H9 (cell line): ENCODE results near the gene COMMD10. TPM values are rescaled to one million over a fixed set of nuclear protein-coding genes. Genes with fewer than 3 reads are reported as not detected.

ENCODE experiments used
- DNase-seq: peaks from one replicate; pipeline ENCODE4 v3.0.0-alpha.2; 2017
- H2AFZ ChIP-seq: one replicate; pipeline ENCODE4 v1.6.1; 2013; ENCODE audit warnings: mild to moderate bottlenecking, low read length, control low read depth, moderate library complexity
- H2AK5ac ChIP-seq: 2 replicates; pipeline ENCODE4 v1.6.1; 2013; ENCODE audit warnings: low read length, control low read depth, mixed read lengths; ENCODE audit not compliant: insufficient read length
- H2BK120ac ChIP-seq: one replicate; pipeline ENCODE4 v1.6.1; 2013; ENCODE audit warnings: low read depth, mild to moderate bottlenecking, low read length, control low read depth, inconsistent platforms; ENCODE audit not compliant: poor library complexity, severe bottlenecking
- H2BK12ac ChIP-seq: 2 replicates; pipeline ENCODE4 v1.6.1; 2013; ENCODE audit warnings: low read length, control low read depth, mixed read lengths, low read depth; ENCODE audit not compliant: insufficient read length
- H2BK15ac ChIP-seq: 2 replicates; pipeline ENCODE4 v1.6.1; 2013; ENCODE audit warnings: low read depth, low read length, control low read depth
- H2BK20ac ChIP-seq: one replicate; pipeline ENCODE4 v1.6.1; 2013; ENCODE audit warnings: low read depth, mild to moderate bottlenecking, low read length, control low read depth, inconsistent platforms; ENCODE audit not compliant: poor library complexity, severe bottlenecking
- H2BK5ac ChIP-seq: 2 replicates; pipeline ENCODE4 v1.6.1; 2013; ENCODE audit warnings: low read length, control low read depth, mixed read lengths; ENCODE audit not compliant: insufficient read length
- H3K14ac ChIP-seq: 2 replicates; pipeline ENCODE4 v1.6.1; 2013; ENCODE audit warnings: low read length, control low read depth; ENCODE audit not compliant: insufficient read depth
- H3K18ac ChIP-seq: 2 replicates; pipeline ENCODE4 v1.6.1; 2013; ENCODE audit warnings: low read depth, mild to moderate bottlenecking, mixed read lengths, low read length, control low read depth; ENCODE audit not compliant: insufficient read length
- H3K23ac ChIP-seq: 2 replicates; pipeline ENCODE4 v1.6.1; 2013; ENCODE audit warnings: low read length, control low read depth, mixed read lengths, low read depth; ENCODE audit not compliant: insufficient read length
- H3K23me2 ChIP-seq: 2 replicates; pipeline ENCODE4 v1.6.1; 2013; ENCODE audit warnings: low read depth, mild to moderate bottlenecking, mixed read lengths, low read length, control low read depth; ENCODE audit not compliant: insufficient read length, poor library complexity, severe bottlenecking
- H3K27ac ChIP-seq: 2 replicates; pipeline ENCODE4 v1.5.1; 2013; ENCODE audit warnings: low read length, control low read depth, mixed read lengths, low read depth; ENCODE audit not compliant: insufficient read length
- H3K27me3 ChIP-seq: 2 replicates; pipeline ENCODE4 v1.6.1; 2013; ENCODE audit warnings: low read length, control low read depth, inconsistent platforms; ENCODE audit not compliant: insufficient read depth
- H3K4ac ChIP-seq: 2 replicates; pipeline ENCODE4 v1.6.1; 2013; ENCODE audit warnings: low read depth, mild to moderate bottlenecking, control low read depth, inconsistent platforms, low read length, moderate library complexity
- H3K4me1 ChIP-seq: 2 replicates; pipeline ENCODE4 v1.6.1; 2013; ENCODE audit warnings: low read length, control low read depth, inconsistent platforms; ENCODE audit not compliant: insufficient read depth
- H3K4me2 ChIP-seq: 2 replicates; pipeline ENCODE4 v1.6.1; 2013; ENCODE audit warnings: low read length, control low read depth, mixed read lengths; ENCODE audit not compliant: insufficient read length, insufficient read depth
- H3K56ac ChIP-seq: 2 replicates; pipeline ENCODE4 v1.6.1; 2013; ENCODE audit warnings: low read depth, mild to moderate bottlenecking, mixed read lengths, low read length, control low read depth; ENCODE audit not compliant: insufficient read length
- H3K79me1 ChIP-seq: 2 replicates; pipeline ENCODE4 v1.6.1; 2013; ENCODE audit warnings: low read depth, mild to moderate bottlenecking, moderate library complexity, low read length, control low read depth, inconsistent platforms; ENCODE audit not compliant: insufficient read depth, poor library complexity, severe bottlenecking
- H3K79me2 ChIP-seq: 2 replicates; pipeline ENCODE4 v1.6.1; 2013; ENCODE audit warnings: low read length, control low read depth, inconsistent platforms; ENCODE audit not compliant: insufficient read depth
- H3K9ac ChIP-seq: 2 replicates; pipeline ENCODE4 v1.6.1; 2013; ENCODE audit warnings: low read length, control low read depth, mixed read lengths; ENCODE audit not compliant: insufficient read length; ENCODE audit errors: extremely low read depth
- H3K9me3 ChIP-seq: one replicate; pipeline ENCODE4 v1.6.1; 2013; ENCODE audit warnings: low read depth, low read length, inconsistent platforms; ENCODE audit not compliant: control insufficient read depth
- H3T11ph ChIP-seq: one replicate; pipeline ENCODE4 v1.6.1; 2013; ENCODE audit warnings: mild to moderate bottlenecking, low read length, control low read depth, inconsistent platforms
- H4K20me1 ChIP-seq: one replicate; pipeline ENCODE4 v1.6.1; 2013; ENCODE audit not compliant: control insufficient read depth, insufficient read length, insufficient read depth
- H4K5ac ChIP-seq: 2 replicates; pipeline ENCODE4 v1.6.1; 2013; ENCODE audit warnings: low read depth, mild to moderate bottlenecking, mixed read lengths, low read length, control low read depth; ENCODE audit not compliant: insufficient read length
- H4K8ac ChIP-seq: replicated peaks from 2 replicates; pipeline ENCODE4 v1.6.1; 2013; ENCODE audit warnings: low read length, control low read depth, mixed read lengths, low read depth; ENCODE audit not compliant: insufficient read length
- H4K91ac ChIP-seq: 2 replicates; pipeline ENCODE4 v1.6.1; 2013; ENCODE audit warnings: low read depth, mild to moderate bottlenecking, moderate library complexity, mixed read lengths, low read length, control low read depth; ENCODE audit not compliant: insufficient read length
- H3K27ac Mint-ChIP-seq, 3 experiments: 2 replicates in 2 of 3; 3 replicates in 1 of 3; pipeline ENCODE4 v1.8.0; 2020 to 2021; ENCODE audit warnings: mixed read lengths in 3 of 3, mild to moderate bottlenecking in 1 of 3, moderate library complexity in 1 of 3
- H3K27me3 Mint-ChIP-seq: 2 replicates; pipeline ENCODE4 v1.8.0; 2021; ENCODE audit warnings: low read depth, mild to moderate bottlenecking, moderate library complexity, mixed read lengths
- H3K36me3 Mint-ChIP-seq, 3 experiments: 2 replicates in 2 of 3; 3 replicates in 1 of 3; pipeline ENCODE4 v1.8.0; 2020 to 2021; ENCODE audit warnings: low read depth in 3 of 3, mixed read lengths in 3 of 3; ENCODE audit not compliant: insufficient read depth in 1 of 3
- H3K4me1 Mint-ChIP-seq, 2 experiments: 2 replicates each; pipeline ENCODE4 v1.8.0; 2020; ENCODE audit warnings: mixed read lengths in 2 of 2
- H3K4me3 Mint-ChIP-seq, 2 experiments: 2 replicates in 1 of 2; 3 replicates in 1 of 2; pipeline ENCODE4 v1.8.0; 2020 to 2021; ENCODE audit warnings: mild to moderate bottlenecking in 2 of 2, mixed read lengths in 2 of 2, moderate library complexity in 1 of 2
- H3K9me3 Mint-ChIP-seq, 2 experiments: 2 replicates in 1 of 2; 3 replicates in 1 of 2; pipeline ENCODE4 v1.8.0; 2020; ENCODE audit warnings: mild to moderate bottlenecking in 2 of 2, mixed read lengths in 2 of 2, moderate library complexity in 1 of 2
- WGBS: extraction: QIAGEN DNeasy Blood & Tissue Kit; methylation state at CpG from one replicate; pipeline ENCODE4 v1.1.7; 2013; ENCODE audit warnings: missing lambda C conversion rate, low lambda C conversion rate, mixed read lengths; ENCODE audit not compliant: insufficient read length; ENCODE audit errors: extremely low coverage; 5-methylcytosine and 5-hydroxymethylcytosine counted together
- total RNA-seq: library from RNA; stranded (reverse); gene quantifications from 2 replicates; pipeline ENCODE4 v1.2.1, GENCODE V29; 2021
- TF ChIP-seq, protein P1 (sequence below): fragments of 200-600 bp; sonication (generic); conservative IDR thresholded peaks from 3 replicates; pipeline ENCODE4 v1.8.0; 2021; ENCODE audit warnings: antibody characterized with exemption, mild to moderate bottlenecking

The COMMD10 gene
- total RNA-seq, 1 experiment from 2014 or later: 33.9 TPM

DNA sequence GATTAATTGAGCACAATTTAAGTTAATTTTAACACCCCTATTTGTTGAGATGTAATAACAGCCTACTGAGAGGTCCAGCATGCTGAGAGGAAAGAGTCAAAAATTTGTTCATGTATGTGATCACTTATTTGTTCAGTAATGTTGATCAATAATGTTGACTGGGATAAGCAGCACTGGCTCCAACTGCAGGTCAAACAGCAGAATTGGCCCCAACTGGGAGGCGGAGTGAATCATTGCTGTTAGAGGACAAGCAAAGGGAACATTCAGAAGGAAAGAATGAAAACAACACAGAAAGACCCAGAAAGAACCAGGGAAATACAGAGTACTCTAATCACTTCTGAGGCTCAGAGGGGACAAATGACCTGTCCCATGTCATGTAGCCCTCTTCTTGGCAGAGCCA, 221.1 kb downstream of the COMMD10 start:
- no peak overlapping the region for H2AK5ac ChIP-seq
- H2BK5ac ChIP-seq: no peak overlapping the region
- H3K27me3 ChIP-seq: no peaks in the 10 kb centered on the region
- Mint-ChIP-seq H3K27ac (no peak overlapping the region), H3K4me3 (no peak overlapping the region), H3K27me3 (no peaks in the 10 kb centered on the region), H3K4me1 (peaks cover 8 to 9% of the 10 kb centered on the region in 2 experiments), H3K9me3 (peaks cover 5 to 12% of the 10 kb centered on the region in 2 experiments), H3K36me3 (peaks cover 26 to 35% (median 32%) of the 10 kb centered on the region in 3 experiments)
- H3K14ac ChIP-seq: no peak overlapping the region
- H3K23me2 ChIP-seq: no peaks in the 10 kb centered on the region
- H4K8ac ChIP-seq: no peak overlapping the region
- H4K91ac ChIP-seq: no peak overlapping the region
- no peak overlapping the region for H3K56ac ChIP-seq
- no peaks in the 10 kb centered on the region for H3K9me3 ChIP-seq
- no peak overlapping the region for H3K18ac ChIP-seq
- H2BK12ac ChIP-seq: no peak overlapping the region
- no peaks in the 10 kb centered on the region for H4K20me1 ChIP-seq
- no peak overlapping the region for H2BK120ac ChIP-seq
- DNase-seq: no peak
- H3T11ph ChIP-seq: no peak overlapping the region
- H3K27ac ChIP-seq: no peak overlapping the region
- TF ChIP-seq, protein P1, sequence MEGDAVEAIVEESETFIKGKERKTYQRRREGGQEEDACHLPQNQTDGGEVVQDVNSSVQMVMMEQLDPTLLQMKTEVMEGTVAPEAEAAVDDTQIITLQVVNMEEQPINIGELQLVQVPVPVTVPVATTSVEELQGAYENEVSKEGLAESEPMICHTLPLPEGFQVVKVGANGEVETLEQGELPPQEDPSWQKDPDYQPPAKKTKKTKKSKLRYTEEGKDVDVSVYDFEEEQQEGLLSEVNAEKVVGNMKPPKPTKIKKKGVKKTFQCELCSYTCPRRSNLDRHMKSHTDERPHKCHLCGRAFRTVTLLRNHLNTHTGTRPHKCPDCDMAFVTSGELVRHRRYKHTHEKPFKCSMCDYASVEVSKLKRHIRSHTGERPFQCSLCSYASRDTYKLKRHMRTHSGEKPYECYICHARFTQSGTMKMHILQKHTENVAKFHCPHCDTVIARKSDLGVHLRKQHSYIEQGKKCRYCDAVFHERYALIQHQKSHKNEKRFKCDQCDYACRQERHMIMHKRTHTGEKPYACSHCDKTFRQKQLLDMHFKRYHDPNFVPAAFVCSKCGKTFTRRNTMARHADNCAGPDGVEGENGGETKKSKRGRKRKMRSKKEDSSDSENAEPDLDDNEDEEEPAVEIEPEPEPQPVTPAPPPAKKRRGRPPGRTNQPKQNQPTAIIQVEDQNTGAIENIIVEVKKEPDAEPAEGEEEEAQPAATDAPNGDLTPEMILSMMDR: no peak
- WGBS: no CpG with 5 or more reads among the region's 1 CpG
- no peak overlapping the region for H3K23ac ChIP-seq
- no peak overlapping the region for H2AFZ ChIP-seq
- H2BK20ac ChIP-seq: no peak overlapping the region
- H3K79me1 ChIP-seq: no peaks in the 10 kb centered on the region
- no peak overlapping the region for H2BK15ac ChIP-seq
- H3K4ac ChIP-seq: no peak overlapping the region
- no peaks in the 10 kb centered on the region for H3K79me2 ChIP-seq
- no peak overlapping the region for H4K5ac ChIP-seq
- H3K9ac ChIP-seq: no peak overlapping the region
- no peaks in the 10 kb centered on the region for H3K4me1 ChIP-seq
- H3K4me2 ChIP-seq: no peak overlapping the region
